GM13977 (cell line): Measurements from ENCODE around the gene TAGLN.

ENCODE experiments used
- DNase-seq: peaks from one replicate; pipeline ENCODE4 v3.0.0; 2012; ENCODE audit warnings: low spot score
- CTCF ChIP-seq: IDR thresholded peaks from 2 replicates; pipeline ENCODE4 v1.5.1; 2012; ENCODE audit warnings: mild to moderate bottlenecking, control low read depth; ENCODE audit not compliant: insufficient read depth; ENCODE audit errors: extremely low read depth, missing control alignments
- in situ Hi-C: fragments of 300-500 bp; cut with MboI; formaldehyde crosslinking; loops from one replicate; pipeline ENCODE4 v1.12.0; 2022; ENCODE audit warnings: low sequenced_read_pairs, low pct_unique_long_range_greater_than_20kb, mixed read lengths, inconsistent platforms; ENCODE audit not compliant: unreplicated experiment

The TAGLN gene

DNA sequence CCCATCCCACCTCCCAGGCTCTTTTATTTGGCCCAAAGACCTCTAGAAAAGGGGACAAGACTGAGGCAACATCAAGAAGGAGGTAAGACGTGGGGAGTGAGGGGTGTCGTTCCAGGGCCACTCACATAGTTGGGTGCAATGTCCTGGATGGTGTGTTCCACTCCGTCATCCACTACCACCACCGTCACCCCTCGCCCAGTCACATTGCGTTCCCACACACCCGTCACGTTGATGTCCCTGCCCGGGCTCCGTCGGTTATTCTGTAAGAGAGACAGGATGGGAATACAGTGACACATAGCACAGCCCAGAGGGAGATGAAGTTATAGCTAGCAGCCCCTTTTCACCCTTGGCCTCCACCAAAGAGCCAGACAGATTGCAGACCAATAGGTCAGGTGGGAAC, 28.9 kb downstream of the TAGLN start:
- no peak for DNase-seq
- in situ Hi-C loops = no loop called here
- no peak for TF ChIP-seq CTCF

GRCh38 chr11:117229411-117229810, 30.2 kb downstream of the TAGLN start:
- TF ChIP-seq CTCF = no peak
- DNase-seq = no peak
- in situ Hi-C loops = no loop called here

- no peak for DNase-seq
- TF ChIP-seq CTCF = no peak
- in situ Hi-C loops = loop anchor here (10.0 kb wide), 1 partner anchor 65 kb away; the partner anchor contains the start of gene BACE1-AS
Observed at GRCh38 chr11:117229931-117230285, 30.7 kb downstream of the TAGLN start.

DNA sequence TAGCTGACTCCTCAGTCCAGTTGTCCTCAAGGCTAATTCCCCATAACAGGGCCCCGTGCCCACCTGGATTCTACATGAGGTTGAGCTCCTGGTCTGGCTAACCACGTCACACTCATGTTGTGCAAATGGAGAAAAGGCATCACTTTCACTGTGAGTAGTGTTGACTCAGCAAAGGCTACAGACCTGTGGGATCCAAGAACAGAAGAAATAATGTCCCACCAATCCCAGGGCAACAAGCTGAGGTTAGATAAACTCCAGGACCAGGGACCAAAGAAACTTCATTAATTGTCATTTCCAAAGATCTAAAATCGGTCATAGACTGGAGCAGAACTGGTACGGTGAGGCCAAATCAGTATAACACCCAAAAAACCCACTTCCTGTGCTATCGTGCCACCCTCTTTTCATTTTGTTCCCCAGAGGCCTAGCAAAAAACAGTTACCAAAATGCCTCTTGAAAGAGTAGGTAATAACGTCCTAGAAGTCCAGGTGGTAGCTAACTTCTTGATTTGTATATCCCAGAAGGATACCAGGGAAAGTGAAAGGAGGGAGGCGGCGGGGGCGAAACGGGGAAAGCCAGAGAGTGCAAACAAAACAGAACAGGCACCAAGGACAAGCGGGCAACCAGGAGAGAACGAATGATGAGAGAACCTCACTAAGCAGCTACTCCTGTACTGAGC, 31.3 kb downstream of the TAGLN start:
- in situ Hi-C loops = loop anchor here (10.0 kb wide), 1 partner anchor 64 kb away; the partner anchor contains the start of gene BACE1-AS
- TF ChIP-seq CTCF = no peak
- peak; percentile 53 for DNase-seq

- TF ChIP-seq CTCF = no peak
- DNase-seq = no peak
- in situ Hi-C loops = loop anchor here (10.0 kb wide), 1 partner anchor 64 kb away; the partner anchor contains the start of gene BACE1-AS
Observed at GRCh38 chr11:117230999-117231841, 32.0 kb downstream of the TAGLN start.

- TF ChIP-seq CTCF = no peak
- no peak for DNase-seq
- in situ Hi-C loops = loop anchor here (10.0 kb wide), 1 partner anchor 63 kb away; the partner anchor contains the start of gene BACE1-AS
Observed at GRCh38 chr11:117231842-117232091, 32.6 kb downstream of the TAGLN start, which contains the start of gene PCSK7. PCSK7 (minus strand) TSS chr11:117232073; CDS start chr11:117229844, 2,229 bp downstream.
